SK-N-SH (cell line): ENCODE data around the gene SREBF2.

Experiments used
- CTCF ChIP-seq: fragments of 200-600 bp; sonication (generic); IDR thresholded peaks from 2 replicates; pipeline ENCODE4 v1.6.1; 2017; ENCODE audit warnings: antibody characterized with exemption, mild to moderate bottlenecking, moderate library complexity
- POLR2AphosphoS5 ChIP-seq: IDR thresholded peaks from 2 replicates; pipeline ENCODE4 v1.6.1; 2012; ENCODE audit warnings: low read depth, low read length
- RAD21 ChIP-seq: IDR thresholded peaks from 2 replicates; pipeline ENCODE4 v1.6.1; 2012; ENCODE audit warnings: mild to moderate bottlenecking, low read length

GRCh38 chr22:41825376-41825775 lies 7.5 kb upstream of the SREBF2 start:
- TF ChIP-seq POLR2AphosphoS5 (no peak), CTCF (no peak), RAD21 (no peak)
